ENCODE results near the gene PLEKHG4B.
"Not testable (repeated sequence)": the region's sequence is repeated elsewhere in the genome, so short reads cannot be mapped to it uniquely, and the experiment has no call there.

The PLEKHG4B gene

GRCh38 chr5:163841-164240 lies 71.9 kb downstream of the PLEKHG4B start:
- H3K4me3 ChIP-seq (ENCODE audit: low read depth, low read length): no peak overlapping the region
- TF ChIP-seq CTCF (IDR thresholded peaks at IDR 0.05; ENCODE audit: low read depth, low read length, missing control alignments): no peak
- no peak for DNase-seq (ENCODE audit: low read depth)

GRCh38 chr5:164244-164643 lies 72.3 kb downstream of the PLEKHG4B start:
- TF ChIP-seq CTCF (IDR thresholded peaks at IDR 0.05; ENCODE audit: low read depth, low read length, missing control alignments): no peak
- H3K4me3 ChIP-seq (ENCODE audit: low read depth, low read length): no peak overlapping the region
- DNase-seq (ENCODE audit: low read depth): no peak

GRCh38 chr5:164783-165182 lies 72.8 kb downstream of the PLEKHG4B start:
- DNase-seq (ENCODE audit: low read depth); H3K4me3 ChIP-seq (ENCODE audit: low read depth, low read length): not testable (repeated sequence)

- DNase-seq (ENCODE audit: low read depth): no peak
- no peak overlapping the region for H3K4me3 ChIP-seq (ENCODE audit: low read depth, low read length)
- TF ChIP-seq CTCF (IDR thresholded peaks at IDR 0.05; ENCODE audit: low read depth, low read length, missing control alignments): no peak
These were observed 74.7 kb downstream of the PLEKHG4B start for GRCh38 chr5:166441-167372.

GRCh38 chr5:167511-167910 lies 75.5 kb downstream of the PLEKHG4B start:
- H3K4me3 ChIP-seq (ENCODE audit: low read depth, low read length): no peak overlapping the region
- DNase-seq (ENCODE audit: low read depth): no peak
- TF ChIP-seq CTCF (IDR thresholded peaks at IDR 0.05; ENCODE audit: low read depth, low read length, missing control alignments): no peak

GRCh38 chr5:167982-168660 lies 76.2 kb downstream of the PLEKHG4B start:
- no peak for DNase-seq (ENCODE audit: low read depth)
- H3K4me3 ChIP-seq (ENCODE audit: low read depth, low read length): no peak overlapping the region
- TF ChIP-seq CTCF (IDR thresholded peaks at IDR 0.05; ENCODE audit: low read depth, low read length, missing control alignments): no peak

- no peak for TF ChIP-seq CTCF (IDR thresholded peaks at IDR 0.05; ENCODE audit: low read depth, low read length, missing control alignments)
- no peak overlapping the region for H3K4me3 ChIP-seq (ENCODE audit: low read depth, low read length)
- DNase-seq (ENCODE audit: low read depth): no peak
These were observed 77.2 kb downstream of the PLEKHG4B start for GRCh38 chr5:169071-169727.
